ENCODE results near the gene BRD9. TPM values are rescaled to one million over a fixed set of nuclear protein-coding genes. Genes with fewer than 3 reads are reported as not detected.

Gene BRD9
- total RNA-seq, 4 donors from 2014 or later = 35.8 to 55.3 (median 49.0) TPM

- Histone ChIP-seq H3K27me3 (no peaks in the 10 kb centered on the region), H3K4me3 (no peak overlapping the region), H3K36me3 (no peaks in the 10 kb centered on the region), H3K9me3 (peaks cover 0 to 14% (median 0%) of the 10 kb centered on the region in 4 donors), H3K4me1 (no peaks in the 10 kb centered on the region), H3K27ac (no peak overlapping the region)
- DNase-seq (ENCODE audit: low spot score in 2 of 2) = no peak
- TF ChIP-seq EP300 (IDR thresholded peaks at IDR 0.05) (no peak), POLR2A (IDR thresholded peaks at IDR 0.05) (no peak), CTCF (IDR thresholded peaks at IDR 0.05) (no peak)
- WGBS, 2 donors = 94 to 95% methylated on average over 3 of the region's 3 CpGs
These were observed 77.2 kb downstream of the BRD9 start for GRCh38 chr5:815449-815848.

Other genes with a start within 250 kb of the BRD9 start
- gene TPPP, start 199.4 kb downstream of the BRD9 start, total RNA-seq = 1 to 10 TPM; 1.7 to 5.5 (median 4.0) TPM
- 1 to 10 TPM in 2 of 4 donors, under 1 TPM in 1, not detected in 1; 0.39 to 2.1 (median 1.5) TPM for gene ZDHHC11B, start 108.1 kb downstream of the BRD9 start, total RNA-seq
- 1 to 10 TPM; 1.1 to 6.9 (median 2.3) TPM for gene ZDHHC11, start 41.8 kb downstream of the BRD9 start, total RNA-seq
- gene TRIP13, start 83 bp upstream of the BRD9 start, total RNA-seq = 1 to 10 TPM in 1 of 4 donors, under 1 TPM in 3; 0.30 to 1.3 (median 0.52) TPM
- 1 to 10 TPM in 1 of 4 donors, under 1 TPM in 1, not detected in 2; 0.60 to 4.7 TPM for gene NKD2, start 116.0 kb upstream of the BRD9 start, total RNA-seq
- gene SLC12A7, start 219.3 kb upstream of the BRD9 start, total RNA-seq = 10 to 100 TPM; 11.4 to 39.3 (median 18.8) TPM

Measured in tibial nerve (tissue), 4 donors.